ENCODE data around the gene THAP8.
A peak's percentile ranks its signal among the peaks of the same experiment; 100 is the strongest.
"Not testable (repeated sequence)": the region's sequence is repeated elsewhere in the genome, so short reads cannot be mapped to it uniquely, and the experiment has no call there.

Gene THAP8

GRCh38 chr19:36067681-36068080 is 13.6 kb upstream of the THAP8 start:
- no peak for DNase-seq

DNA sequence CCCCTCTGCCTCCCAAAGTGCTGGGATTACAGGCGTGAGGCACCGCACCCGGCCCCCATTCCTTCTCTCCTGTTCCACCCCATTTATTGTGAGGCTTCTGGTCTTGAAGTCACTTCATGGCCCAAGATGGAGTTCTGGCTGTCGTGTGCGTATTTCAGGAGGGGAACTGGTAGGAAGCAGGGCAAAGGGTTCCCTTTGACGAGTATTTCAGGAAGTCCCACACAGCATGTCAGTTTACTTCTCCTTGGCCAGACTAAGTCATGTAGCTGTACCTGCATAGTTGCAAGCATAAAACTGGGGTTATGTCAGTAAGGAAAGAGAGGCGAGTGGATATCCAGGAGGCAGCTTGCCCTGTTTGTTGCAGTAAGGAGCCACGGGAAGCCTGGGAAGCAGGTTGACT is 10.7 kb upstream of the THAP8 start:
- DNase-seq = no peak

DNA sequence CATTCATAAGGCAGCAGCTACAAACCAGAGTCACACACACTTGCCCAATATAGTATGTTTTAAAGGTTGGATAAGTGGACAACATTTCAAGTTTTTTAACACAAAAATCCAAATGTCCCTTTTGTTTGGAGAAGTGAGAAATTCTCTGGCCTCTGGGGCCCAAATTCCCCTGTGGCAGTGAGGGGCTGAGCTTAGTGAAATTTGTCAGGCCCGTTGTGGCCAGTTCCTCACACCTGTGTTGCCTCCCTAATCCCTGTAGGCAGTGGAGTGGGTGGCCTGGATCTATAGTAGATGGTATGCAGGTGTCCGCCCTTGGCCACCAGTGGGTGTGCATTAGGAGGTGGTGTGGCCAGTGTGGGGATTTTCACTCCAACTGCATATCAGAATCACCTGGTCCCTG is 7.3 kb upstream of the THAP8 start:
- no peak for DNase-seq

DNA sequence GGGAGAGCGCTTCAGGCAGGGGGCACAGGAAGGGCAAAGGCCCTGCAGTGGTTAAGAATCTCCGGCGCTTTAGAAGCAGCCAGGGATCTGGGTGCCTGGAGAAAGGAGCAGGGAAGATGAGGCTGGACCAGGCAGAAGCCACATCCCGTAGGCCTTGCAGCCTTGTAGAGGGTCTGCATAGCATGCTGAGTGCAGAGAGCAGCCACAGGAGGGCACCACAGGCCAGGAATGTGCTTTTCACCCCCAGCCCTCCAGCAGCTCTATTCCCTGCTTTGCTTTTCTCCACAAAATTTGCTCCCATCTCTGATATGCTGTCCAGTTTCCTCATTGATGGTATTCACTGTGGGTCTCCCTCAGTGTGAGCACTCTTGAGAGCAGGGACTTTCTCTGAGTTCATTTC is 6.3 kb upstream of the THAP8 start:
- no peak for DNase-seq

GRCh38 chr19:36059180-36059910 is 5.3 kb upstream of the THAP8 start:
- DNase-seq = no peak

- DNase-seq = no peak
These were observed 4.5 kb upstream of the THAP8 start for GRCh38 chr19:36058481-36059179.

GRCh38 chr19:36054733-36055686 is 925 bp upstream of the THAP8 start, which contains the start of gene WDR62:
Gene WDR62, plus strand, starts transcription at chr19:36054897. Its CDS starts 75 bp downstream, at chr19:36054972.
- DNase-seq = peak; percentile 97 to 98 (median 98)

- DNase-seq = peak in 1 of 3 experiments; percentile 40
These were observed 2.4 kb downstream of the THAP8 start for GRCh38 chr19:36051637-36052036.

DNA sequence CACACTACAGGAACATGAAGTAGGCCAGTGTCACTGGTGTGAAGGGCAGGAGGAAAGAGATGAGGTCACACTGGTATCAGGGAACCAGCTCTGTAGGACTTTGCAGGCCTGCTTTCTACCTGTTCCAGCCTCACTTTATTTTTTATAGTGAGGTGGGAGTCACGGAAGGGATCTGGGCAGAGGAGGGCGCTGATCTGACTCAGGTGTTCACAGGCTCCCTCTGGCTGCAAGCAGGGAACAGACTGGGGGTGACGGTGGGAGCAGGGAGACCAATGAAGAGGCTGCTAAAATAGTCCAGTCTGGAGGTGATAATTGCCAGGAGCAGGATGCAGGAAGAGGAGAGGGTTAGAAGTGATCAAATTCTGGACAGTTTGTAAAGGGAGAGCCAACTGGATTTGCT is 2.8 kb downstream of the THAP8 start:
- no peak for DNase-seq

DNA sequence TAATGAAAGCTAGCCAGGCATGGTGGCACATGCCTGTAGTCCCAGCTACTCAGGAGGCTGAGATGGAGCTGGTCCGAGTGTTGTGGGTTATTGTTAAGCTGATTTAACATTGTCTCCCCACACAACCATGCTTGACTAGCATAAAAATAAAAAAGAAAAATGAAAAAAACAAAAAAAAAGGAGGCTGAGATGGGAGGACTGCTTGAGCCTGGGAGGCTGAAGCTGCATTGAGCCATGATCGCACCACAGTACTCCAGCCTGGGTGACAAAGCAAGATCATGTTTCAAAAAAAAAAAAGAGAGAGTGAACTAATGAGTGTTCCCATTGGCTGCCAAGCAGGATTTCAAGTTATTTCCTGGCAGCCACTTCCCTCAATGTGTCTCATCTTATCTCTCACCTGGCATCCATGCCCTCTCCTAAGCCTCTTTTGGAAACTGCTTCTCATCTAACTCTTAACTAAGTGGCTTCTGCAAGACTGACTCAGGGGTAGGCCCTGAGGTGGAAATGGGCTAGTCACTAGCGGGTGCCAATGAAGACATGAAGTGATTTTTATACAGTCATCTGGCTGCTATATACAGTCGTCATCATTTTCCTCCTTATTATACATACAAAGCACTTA is 4.9 kb downstream of the THAP8 start:
- DNase-seq = peak in 1 of 3 experiments; percentile 29

DNA sequence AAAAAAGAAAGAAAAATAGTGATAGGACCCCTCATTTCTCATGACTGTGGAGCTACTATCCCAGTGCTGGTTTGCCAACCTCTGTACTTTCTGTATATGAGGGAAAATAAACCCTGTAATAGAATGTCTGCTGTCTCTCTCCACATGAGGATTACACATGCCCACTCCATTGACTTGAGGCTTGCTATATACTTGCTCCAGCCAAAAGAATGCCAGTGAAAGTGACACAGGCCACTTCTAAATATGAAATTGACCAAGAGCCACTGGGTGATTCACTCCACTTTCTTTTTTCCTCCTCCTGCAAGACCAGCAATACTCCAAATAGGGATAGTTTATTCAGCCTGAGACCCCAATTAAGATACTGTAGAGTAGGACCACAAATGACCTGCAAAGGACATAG is 6.2 kb downstream of the THAP8 start:
- DNase-seq = no peak

GRCh38 chr19:36046443-36047050 is 7.5 kb downstream of the THAP8 start:
- DNase-seq = no peak

GRCh38 chr19:36043952-36044351 is 10.1 kb downstream of the THAP8 start:
- no peak for DNase-seq

- no peak for DNase-seq
These were observed 12.3 kb downstream of the THAP8 start for GRCh38 chr19:36041831-36042230.

- DNase-seq = not testable (repeated sequence)
These were observed 13.0 kb downstream of the THAP8 start for GRCh38 chr19:36041092-36041491.

- DNase-seq = no peak
These were observed 13.6 kb downstream of the THAP8 start for GRCh38 chr19:36040495-36040894.

DNA sequence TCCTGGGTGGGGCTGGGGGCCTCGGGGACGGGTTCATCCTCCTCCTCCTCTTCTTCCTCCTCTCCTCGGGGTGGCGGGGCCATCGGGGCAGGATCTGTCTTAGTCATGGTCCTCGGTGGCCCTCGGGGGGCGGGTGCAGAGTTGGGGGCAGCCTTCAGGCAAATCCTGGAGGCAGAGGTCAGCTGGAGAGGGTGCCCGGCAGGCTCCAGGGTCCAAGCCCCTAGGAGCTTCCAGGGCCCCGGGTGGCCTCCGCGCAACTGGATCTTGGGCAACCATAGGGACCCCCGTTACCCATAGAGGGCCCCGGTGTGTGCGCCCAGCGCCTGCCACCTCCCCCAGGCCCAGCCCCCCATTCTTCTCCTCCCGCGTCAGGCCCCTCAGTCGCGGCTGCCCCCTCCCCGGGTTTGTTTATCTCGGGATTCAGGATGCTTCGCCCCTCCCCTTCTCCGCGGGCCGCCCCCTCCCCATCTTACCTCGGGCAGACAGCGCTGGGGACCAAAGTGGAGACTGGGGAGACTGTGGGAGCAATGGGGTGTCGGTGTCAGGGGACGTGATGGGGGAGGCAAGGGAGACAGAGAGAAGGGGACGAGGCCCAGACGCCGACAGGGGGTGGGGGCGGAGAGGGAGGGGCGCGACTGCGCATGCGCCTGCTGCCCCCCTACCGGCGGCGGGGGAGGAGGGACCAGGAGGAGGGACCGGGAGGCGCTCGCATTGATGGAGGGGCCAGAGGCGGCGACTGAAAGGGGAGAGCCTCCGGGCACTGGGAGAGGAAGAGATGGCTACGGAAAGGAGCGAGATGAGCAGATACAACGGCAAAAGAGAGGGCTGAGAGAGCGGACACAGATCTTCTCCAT is 21.6 kb downstream of the THAP8 start, which contains the start of gene CLIP3:
CLIP3 (minus strand) TSS at position 623 of the 854 bp plus-strand sequence; CDS start at position 107, 516 bp downstream.
- DNase-seq = peak; percentile 64 to 84 (median 75)

DNA sequence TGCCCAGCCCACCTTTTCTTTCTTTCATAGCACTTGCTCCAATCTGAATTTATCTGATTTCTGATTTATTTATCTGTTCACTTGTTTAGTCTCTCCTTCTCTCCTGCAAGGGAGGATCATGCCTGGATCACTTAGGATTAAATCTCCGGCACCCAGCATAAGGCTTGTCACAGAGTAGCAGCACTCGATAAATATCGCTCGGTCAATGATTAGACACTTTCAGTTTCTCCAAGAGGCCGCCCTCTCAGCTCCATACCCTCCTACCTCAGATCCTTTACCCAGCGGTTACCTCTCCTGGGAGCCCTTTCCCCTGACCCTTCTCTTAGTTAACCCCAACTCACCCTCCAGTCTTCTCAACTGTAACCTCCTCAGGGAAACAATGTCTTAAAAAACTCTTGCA is 22.8 kb downstream of the THAP8 start:
- DNase-seq = no peak

DNA sequence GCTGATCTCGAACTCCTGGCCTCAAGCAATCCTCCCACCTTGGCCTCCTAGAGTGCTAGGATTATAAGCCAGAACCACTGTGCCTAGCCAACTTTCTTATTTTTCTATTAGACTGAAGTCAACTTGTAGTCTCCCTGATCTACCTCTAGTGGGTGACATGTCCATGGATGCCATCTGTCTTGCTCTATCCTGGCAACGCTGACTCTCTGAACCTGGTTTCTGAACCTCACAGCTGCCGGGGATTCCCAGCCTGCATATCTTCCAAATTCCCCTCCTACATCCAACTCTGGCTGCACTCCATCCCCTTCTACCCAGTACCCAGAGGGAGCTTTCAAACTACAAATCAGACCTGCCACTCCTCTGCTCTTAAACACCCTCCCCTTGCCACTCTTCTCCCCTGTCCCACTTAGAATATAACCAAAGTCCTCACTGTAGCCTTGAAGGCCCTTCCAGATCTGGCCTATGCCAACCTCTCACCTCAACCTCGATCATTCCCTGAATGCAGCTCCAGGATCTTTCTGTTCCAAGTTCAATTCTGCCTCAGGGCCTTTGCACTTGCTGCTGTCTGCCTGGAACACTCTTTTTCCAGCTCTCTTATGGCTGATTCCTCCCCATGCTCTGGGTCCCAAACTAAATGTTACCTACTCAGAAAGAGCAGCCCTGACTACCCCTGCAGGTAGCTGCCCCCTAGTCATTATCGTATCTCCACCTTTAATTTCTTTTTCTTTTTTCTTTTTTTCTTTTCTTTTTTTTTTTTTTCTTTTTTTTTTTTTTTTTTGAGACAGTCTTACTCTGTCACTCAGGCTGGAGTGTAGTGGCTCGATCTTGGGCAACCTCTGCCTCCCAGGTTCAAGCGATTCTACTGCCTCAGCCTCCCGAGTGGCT is 23.6 kb downstream of the THAP8 start:
- no peak for DNase-seq
